ENCODE measurements around the gene FAXDC2.
A peak's percentile ranks its signal among the peaks of the same experiment; 100 is the strongest.
"Not testable (repeated sequence)": the region's sequence is repeated elsewhere in the genome, so short reads cannot be mapped to it uniquely, and the experiment has no call there.

FAXDC2 gene

DNA sequence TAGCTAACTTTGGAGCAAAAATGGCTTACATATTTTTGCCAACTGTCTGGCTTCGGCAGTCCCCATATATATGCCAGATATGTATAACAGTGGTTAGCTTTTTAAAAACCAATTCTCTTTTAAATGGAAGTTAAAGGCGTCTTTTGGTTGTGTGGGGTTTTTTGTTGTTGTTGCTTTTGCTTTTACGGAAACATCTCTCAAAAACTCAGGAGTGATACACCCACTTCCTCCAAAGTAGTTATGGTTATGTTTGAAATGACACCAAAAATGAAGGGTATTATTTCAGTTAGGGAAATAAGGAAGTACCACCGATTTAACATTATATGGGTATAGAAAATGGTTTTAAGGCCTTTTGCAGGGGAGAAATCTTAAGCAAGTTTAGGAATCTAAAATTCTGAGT lies 10.4 kb upstream of the FAXDC2 start:
- no peak for DNase-seq

DNA sequence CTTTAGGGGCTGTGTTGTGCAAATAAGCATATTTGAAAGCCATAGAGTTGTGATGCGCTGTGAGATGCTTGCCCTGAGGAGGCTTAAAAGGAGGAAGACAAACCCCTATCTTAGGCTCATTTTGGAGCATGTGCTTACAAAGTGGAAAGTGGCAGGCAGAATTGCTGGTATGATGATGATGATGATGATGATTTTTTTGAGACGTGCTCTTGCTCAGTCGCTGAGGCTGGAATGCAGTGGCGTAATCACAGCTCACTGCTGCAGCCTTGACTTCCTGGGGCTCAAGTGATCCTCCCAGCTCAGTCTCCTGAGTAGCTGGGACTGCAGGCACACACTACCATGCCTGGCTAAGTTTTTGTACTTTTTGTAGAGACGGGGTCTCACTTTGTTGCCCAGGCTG lies 9.7 kb upstream of the FAXDC2 start:
- no peak for DNase-seq

DNA sequence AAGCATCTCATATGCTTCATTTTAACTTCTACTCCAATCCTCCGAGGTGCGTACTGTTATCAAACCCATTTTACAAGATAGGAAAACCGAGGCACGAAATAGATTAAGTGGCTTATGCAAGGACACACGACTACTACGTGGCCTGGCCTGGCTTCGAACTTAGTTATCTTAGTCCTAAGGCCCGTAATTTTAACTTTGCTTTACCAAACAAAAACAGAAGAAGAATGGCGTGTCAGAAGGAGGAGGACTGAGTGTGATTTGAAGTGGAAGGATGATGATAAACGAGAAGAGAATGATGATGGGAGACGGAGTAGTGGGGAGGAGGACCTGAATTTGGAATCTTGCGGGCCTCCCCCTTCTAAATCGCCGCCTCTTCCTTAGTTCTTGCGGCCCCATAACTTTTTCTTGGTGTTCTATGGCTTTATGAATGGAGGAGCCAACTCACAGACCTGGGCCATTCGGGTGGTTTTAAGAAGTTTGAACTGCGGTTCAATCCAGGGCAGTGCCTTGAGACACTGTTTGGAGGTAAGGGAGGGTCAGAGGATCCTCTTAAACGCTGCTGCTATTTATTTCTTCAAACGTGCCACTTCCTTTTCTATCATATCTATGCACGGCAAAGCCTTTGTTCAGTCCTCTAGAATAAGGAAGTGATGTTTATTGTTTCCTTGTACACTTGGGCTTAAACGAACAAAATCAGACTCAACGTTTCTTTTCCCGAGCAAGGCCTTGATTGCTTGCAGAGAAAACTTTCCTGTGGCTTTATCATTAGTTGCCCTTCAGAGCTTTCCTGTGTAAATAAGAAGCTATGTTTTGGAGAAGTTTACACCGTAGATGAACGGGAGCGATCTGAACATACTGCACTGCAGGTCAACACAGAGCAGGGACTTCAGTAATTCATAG lies 8.8 kb upstream of the FAXDC2 start:
- DNase-seq = peak in 4 of 14 donors; percentile 15 to 33 (median 26)

DNA sequence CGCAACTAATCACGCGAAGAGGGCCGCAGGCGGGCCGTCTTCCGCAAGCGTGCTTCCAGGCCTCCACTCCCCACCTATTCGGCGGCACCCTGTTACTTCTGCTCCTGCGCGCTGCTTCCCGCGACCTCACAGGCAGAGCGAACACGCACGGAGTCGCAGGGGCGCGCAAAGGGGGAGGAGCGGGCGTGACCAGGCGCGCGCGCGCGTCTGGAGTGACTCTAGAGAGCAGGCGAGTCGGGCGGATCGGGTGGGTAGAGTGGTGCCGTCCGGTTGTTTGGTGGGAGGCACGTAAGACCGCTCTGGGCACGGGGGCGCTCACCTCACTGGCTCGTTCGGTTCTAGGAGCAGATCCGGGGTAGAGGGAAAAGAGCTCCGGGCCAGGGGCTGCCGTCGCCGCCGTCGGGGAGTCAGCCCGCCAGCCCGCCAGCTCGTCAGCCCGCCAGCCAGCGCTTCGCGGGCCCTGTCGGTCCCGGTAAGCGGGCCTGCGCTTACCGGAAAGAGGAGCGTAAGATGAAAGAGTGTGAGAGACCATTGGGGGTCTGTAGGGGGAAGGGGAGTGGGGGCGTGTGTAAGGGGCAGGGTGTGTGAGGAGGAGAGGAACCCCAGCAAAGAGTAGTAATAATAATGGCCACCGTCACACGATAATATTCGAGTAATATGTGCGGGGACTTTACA lies 8.0 kb upstream of the FAXDC2 start, which contains the start of gene CNOT8:
Gene CNOT8 (plus strand): TSS at position 331 of the 675 bp plus-strand sequence. CDS start 4,652 bp downstream, outside the sequence.
- DNase-seq = peak; percentile 88 to 99 (median 98)

DNA sequence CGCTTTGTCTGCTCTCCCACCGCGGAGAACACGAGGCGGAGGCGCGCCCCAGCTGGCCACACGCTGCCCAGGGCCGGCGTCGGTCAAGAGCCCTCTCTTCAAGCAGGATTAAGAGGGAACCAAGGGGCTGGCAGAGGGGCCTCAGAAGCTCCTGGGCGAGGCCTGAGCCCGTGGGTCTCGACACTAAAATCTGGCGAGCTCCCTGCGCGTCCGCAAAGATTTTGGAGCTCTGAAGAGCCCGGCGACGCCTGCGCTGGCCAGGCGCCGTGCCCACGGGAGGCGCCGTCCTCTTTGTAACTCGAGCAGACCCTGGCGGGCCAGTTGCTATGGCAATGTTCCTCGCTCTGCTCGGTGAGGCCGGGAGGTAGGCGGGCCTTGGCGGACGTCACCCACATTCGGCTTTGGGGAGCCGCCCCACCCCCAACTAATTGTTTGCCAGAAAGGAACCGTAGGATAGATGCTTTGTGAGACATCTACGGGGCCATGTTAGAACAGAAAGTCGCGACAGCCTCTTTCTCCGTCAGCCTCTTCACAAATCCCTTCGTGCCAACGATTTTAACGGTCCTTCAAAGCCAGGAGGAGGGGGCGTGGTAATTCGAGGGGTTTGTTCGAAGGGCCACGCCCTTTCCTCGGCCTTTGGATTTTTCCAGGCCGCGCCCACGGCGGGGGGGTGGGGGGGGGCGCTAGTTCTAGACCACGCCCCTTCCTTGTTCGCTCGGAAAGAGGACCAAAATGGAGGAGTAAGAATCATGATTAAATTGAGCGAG lies 7.3 kb upstream of the FAXDC2 start:
- DNase-seq = peak; percentile 84 to 99 (median 96)

DNA sequence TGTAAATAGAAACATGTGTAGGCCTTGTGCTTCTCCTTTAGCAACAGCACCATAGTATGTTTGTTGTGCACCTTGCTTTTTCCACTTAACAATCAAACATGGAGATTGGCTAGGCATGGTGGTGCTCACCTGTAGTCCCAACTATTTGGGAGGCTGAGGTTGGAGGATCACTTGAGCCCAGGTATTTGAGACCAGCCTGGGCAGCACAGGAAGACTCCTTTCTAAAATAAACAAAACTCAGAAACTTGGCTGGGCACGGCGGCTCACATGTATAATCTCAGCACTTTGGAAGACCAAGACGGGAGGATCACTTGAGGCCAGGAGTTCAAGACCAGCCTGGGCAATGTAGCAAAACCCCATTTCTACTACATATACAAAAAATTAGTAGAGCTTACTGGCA lies 948 bp upstream of the FAXDC2 start:
- DNase-seq = no peak

DNA sequence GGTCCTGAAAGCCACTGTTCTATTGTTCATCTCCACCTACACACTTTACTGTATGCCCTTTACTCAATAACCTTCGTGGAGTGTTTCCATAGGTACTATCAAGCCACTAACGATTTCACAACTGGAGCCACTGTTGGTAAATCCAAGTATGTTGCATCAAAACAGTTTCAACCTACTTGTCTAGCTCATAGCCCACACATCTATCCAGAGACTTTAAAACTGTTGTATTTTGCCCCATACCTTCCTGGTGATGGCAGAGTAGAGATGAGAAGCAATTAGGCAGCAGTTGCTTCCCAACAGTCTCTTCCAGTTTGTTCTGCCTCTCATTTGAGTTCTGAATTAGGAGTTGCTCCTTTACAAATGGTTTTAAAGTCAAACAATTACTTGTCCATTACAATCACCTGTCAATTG lies 607 bp downstream of the FAXDC2 start:
- DNase-seq = peak in 4 of 14 donors; percentile 4 to 35 (median 10)

DNA sequence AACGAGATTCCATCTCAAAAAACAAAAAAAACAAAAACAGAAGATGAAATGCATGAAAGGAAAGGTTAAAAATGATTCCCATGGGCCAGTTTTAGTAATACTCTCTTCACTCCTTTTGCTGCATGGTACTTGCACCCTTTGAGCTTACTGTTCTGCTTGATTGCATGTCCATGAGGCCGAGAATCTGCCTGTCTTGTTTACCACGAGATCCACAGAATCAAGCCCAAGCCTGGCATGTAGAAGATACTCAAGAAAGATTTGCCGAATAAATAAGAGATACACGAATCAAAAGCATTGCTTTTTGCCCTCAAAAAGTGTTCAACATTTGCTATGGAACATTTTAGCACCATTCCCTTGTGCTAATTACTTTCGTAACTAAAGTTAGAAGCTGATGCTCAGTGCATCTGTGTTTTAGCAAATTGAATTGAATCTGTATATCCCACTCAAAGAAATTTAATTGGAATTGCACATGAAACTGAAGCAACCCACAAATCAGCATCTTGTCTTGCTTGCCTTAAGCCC lies 1.1 kb downstream of the FAXDC2 start:
- no peak for DNase-seq

DNA sequence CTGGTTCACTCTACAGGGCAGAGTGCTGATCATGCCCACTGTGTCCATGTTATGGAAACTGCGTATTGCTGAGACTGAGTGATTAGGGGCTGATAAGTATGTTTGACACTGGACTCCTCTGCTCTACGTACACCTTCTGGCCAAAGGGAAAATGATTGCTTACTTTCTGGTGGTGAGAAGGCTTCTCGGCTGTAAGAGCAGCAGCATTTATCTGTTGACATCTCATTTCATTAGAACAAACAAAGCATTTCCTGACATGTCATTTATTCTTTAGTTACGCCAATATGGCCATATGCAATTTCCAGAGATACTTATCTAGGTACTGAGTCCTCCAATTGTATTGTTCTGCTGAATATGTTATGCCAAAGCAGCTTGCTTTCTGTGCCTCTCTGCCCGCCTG lies 5.6 kb downstream of the FAXDC2 start:
- DNase-seq = no peak

DNA sequence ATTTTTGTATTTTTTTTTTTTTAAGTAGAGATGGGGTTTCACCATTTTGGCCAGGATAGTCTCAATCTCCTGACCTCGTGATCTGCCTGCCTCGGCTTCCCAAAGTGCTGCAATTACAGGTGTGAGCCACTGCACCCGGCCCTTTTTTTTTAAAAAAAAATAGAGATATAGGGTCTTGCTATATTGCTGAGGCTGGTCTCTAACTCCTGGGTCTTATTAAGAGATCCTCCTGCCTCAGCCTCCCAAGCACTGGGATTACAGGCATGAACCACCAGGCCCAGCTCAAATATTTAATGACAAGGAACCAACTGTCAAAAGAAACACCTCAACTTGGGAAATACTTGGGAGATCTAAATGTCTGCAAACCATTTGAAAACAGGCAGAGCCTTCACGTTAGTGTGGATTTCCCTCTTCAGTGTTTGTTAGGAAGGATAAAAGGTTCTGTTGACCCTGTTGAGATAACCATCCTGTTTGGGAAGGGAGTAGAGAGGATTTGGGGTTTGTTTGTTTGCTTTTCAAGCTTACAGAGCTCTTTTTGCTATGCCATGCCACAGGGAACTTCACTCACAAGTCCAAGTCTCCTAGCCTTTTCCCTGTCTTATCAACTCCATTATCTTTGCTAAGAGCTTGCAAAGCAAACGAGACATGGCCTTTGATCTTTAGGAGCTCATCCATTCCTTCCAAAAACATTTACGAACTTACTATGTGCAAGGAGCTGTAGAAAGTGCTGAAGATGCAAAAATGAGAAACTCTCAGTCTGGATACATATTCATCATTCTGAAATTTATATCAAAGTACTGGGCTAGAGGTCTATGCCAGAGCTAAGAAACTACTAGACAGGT lies 7.5 kb downstream of the FAXDC2 start:
- no peak for DNase-seq

DNA sequence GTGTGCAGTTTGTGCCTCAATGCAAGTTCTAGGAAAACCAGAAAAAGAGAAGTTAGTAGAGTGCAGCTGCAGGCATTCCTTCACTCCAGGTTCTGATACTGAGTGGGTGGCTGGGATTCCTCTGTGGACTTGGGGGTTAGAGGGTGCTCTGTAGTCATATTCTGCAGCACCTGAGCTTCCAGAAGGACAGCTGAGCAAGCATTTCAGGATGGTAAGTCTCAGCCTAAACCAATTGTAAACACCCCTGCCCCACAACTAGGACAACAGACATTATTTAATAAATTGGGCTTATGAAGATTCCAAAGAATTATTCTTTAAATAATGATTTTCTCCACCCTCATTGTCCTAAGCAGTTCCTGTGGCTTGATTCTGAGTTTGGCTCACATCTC lies 9.1 kb downstream of the FAXDC2 start:
- DNase-seq = no peak

DNA sequence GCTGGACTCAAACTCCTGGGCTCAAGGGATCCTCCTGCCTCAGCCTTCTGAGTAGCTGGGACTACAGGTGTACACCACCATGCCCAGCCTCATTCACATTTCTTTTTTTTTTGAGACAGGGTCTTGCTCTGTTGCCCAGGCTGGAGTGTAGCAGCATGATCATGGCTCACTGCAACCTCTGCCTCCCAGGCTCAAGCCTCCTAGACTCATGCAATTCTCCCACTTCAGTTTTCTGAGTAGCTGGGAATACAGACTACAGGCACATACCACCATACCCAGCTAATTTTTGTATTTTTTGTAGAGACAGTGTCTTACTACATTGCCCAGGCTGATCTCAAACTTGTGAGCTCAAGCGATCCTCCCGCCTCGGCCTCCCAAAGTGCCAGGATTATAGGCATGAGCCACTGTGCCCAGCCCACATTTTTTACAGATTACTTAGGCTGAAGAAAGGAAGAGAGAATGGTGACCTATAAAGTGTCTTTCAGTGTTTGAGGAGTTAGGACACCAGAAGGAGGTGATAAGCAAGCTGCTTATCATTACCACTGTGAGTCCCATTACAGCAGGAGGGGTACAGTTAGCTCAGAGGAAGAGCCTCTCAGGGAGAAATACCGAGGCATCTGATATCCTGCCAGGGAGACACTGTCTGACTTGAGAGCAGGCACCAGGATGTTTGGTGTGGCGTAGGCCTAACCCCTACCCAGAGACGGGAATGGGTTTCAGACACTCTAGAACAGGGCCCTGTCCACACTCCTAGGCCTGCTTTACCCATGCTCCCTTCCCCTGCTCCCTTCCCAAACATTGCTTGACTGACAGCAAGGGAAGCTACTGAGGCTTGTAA lies 9.7 kb downstream of the FAXDC2 start:
- no peak for DNase-seq

DNA sequence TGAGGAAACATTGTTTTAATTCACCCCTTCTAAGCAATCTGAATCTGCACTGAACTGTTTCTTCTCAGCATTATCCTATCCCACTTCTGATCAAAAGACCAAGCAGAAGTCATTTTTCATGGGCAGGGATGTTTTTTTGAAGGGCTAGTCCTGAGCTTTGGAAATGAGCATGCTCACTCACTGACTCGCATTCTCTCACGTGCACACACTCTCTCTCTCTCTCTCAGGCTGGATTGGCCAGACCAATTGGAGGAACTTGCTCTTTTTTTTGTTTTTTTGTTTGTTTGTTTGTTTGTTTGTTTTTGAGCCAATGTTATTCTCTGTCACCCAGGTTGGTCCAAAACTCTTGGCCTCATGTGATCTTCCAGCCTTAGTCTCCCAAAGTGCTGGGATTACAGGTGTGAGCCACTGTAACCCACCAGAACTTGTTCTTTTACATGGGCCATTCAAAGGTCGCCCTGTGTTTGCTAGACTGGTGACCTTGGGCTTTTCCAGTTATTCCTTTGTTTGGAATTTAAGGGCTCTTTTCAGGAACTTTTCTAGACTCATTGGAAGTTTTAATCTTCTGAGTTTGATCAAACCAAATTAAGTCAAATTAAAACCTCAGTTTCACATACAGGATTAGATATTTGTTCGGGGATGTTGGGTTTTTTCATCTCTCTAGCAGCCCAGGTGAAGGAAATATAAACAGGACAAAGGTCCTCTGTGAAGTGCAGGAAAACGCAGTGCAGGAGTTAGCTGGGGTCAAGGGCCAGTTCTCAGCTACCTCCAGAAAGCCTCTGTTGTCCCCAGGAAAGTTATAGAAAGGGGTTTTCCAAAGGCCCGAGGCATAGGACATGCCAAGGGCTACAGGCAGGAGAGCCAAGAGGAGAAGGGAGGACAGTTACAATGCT lies 13.1 kb downstream of the FAXDC2 start:
- no peak for DNase-seq

DNA sequence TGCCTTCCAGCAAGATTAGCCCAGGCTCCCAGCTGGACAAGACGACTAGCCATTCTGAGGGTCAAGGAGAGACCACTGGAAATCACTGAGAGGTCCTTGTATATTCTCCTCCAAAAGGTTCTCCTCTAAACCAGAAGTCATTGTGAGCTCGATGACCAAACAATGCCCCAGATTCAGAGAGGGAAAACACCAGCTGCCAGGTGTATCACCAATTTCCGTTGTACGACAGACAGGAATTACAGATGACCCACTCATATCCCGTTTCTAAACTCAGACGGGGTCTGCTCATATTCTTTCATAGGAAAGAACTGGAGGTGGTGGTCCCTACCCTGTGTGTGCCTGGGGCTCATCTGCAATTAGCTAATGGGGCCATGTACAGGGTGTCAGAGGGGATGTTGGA lies 14.2 kb downstream of the FAXDC2 start:
- DNase-seq = no peak

DNA sequence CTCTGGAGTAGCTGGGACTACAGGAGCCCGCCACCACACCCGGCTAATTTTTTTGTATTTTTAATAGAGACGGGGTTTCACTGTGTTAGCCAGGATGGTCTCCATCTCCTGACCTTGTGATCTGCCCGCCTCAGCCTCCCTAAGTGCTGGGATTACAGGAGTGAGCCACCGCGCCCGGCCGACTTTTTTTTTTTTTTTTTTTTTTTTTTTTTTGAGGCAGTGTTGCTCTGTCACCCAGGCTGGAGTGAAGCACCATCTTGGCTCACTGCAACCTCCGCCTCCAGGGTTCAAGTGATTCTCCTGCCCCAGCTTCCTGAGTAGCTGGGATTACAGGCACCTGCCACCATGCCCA lies 14.7 kb downstream of the FAXDC2 start:
- not testable (repeated sequence) for DNase-seq

DNA sequence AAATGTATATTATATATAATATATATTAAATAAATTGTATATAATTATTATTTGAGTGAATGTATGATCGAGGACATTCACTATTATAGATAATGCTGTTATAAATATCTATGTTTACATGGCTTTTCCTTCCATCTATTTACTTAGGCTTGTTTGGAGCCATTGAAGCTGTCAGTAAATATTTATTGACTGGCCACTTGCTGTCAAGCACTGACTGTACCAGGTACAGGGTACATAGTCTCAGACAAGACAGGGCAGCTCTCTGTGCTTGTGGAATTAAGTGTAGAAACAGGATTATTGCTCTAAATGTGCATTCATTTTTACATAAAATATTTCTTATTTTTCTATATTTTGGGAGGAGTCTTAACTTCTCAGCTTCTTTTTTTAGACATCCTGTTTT lies 16.4 kb downstream of the FAXDC2 start:
- no peak for DNase-seq

DNA sequence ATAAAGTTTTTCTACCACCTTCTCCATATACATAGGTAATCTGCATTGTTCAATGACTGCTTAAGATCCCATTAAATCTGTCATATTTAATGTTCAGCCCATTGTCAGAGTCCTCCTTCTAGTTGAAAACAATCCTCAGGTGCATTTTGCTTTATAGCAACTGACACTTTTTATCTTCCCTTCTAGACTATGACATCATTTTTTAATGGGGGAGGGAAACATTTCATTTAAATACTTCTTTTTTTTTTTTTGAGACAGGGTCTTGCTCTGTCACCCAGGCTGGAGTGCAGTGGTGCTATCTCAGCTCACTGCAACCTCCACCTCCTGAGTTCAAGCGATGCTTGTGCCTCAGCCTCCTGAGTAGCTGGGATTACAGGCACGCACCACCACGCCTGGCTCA lies 17.6 kb downstream of the FAXDC2 start:
- not testable (repeated sequence) for DNase-seq

DNA sequence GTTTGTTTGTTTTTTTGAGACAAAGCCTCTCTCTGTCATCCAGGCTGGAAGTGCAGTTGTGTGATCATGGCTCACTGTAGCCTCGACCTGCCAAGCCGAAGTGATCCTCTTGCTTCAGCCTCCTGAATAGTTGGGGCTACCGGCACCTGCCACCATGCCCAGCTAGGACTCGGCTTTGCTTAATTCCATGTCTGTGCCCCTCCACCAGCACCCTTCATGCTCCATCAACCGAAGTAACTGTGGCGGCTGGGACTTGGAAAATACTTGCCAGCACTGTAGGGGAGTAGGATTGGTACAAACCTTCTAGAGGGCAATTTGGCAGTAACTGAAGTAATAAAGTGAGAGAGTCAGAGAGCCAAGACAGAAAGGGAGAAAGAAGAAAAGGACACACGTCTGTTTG lies 19.0 kb downstream of the FAXDC2 start:
- no peak for DNase-seq

DNA sequence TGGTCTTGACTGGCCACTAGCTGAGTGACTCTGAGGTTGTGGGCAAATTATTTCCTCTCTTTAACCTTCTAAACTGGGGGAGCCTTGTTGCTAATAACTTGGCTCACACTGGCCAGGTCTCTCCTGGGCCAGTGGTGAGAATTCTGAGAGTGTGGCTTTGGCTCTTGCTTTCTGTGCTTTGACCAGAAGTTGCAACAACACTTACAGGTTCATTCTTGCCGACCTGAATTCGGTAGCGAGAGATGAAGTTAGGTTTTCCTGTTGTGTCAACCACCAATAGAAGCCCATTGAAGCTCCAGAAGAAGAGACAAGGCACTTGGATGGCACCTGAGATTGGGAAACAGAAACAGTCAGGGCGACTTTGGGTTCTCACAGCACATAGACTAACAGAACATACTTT lies 19.8 kb downstream of the FAXDC2 start:
- no peak for DNase-seq

DNA sequence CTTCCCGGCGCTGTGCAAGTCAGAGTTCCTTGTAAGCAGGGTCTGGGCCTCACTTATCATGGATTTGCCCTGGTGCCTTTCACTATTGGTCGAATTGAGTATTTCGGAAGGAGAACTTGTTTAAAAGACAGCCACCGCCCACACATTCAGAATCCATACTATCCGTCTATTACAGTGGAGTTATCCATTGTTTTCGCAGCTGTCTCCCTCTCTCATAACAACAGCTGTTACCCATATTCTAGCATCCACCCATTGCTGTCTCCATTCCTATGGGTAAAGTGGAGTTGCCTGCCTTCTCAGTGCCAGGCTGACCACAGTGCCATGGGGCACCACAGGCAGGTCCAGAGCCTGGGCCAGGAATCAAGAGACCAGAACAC lies 20.2 kb downstream of the FAXDC2 start:
- DNase-seq = no peak
